ENCODE results near the gene SYT5. TPM values are rescaled to one million over a fixed set of nuclear protein-coding genes. Genes with fewer than 3 reads are reported as not detected.

SYT5 gene
- total and polyA plus RNA-seq, 9 of the 15 experiments (the other 6 are each of a cell fraction or from before 2014, with no cell fraction given) = 1.3 to 20.9 (median 8.8) TPM

- Histone ChIP-seq H4K20me1 (replicated peaks; ENCODE audit: control insufficient read depth, insufficient read depth, low read length) (no peaks in the 10 kb centered on the region), H3K4me3 (peak overlapping the region; percentile 60), H3K4me2 (ENCODE audit: insufficient read depth, low read length) (peak overlapping the region; percentile 88), H3K4me1 (replicated peaks in 1 of 2; ENCODE audit: control insufficient read depth in 2 of 2, insufficient read depth in 2 of 2, low read length in 2 of 2) (peaks cover 27 to 41% of the 10 kb centered on the region in 2 experiments; a peak in 4 of 5 replicates), H3K9me3 (replicated peaks; ENCODE audit: control insufficient read depth, insufficient read depth, low read depth, low read length) (no peaks in the 10 kb centered on the region), H2AFZ (ENCODE audit: low read depth, low read length) (peak overlapping the region; percentile 95), H3K79me2 (ENCODE audit: control insufficient read depth, insufficient read depth, low read length) (no peaks in the 10 kb centered on the region; the same call in 2 of the 3 replicates), H3K9ac (ENCODE audit: insufficient read depth in 1 of 2, low read depth in 2 of 2, low read length in 2 of 2) (peak overlapping the region; percentile 72 to 94), H3K36me3 (ENCODE audit: control insufficient read depth, insufficient read depth, low read length) (no peaks in the 10 kb centered on the region), H3K27ac (ENCODE audit: extremely low read depth, low read depth, low read length) (peak overlapping the region; percentile 75), H3K27me3 (ENCODE audit: control insufficient read depth in 2 of 2, insufficient read depth in 2 of 2, low read length in 2 of 2) (no peaks in the 10 kb centered on the region), H3K9me1 (ENCODE audit: control insufficient read depth, insufficient read depth, low read length) (no peaks in the 10 kb centered on the region)
- ATAC-seq (peak; percentile 84), FAIRE-seq (peak; percentile 97), DNase-seq (ENCODE audit: extremely low read depth in 1 of 4, low spot score in 3 of 4) (peak; percentile 90 to 94 (median 92))
- ChIA-PET POLR2A (interaction anchor here (0.5 to 2.7 kb wide), 8 partner anchors 13 to 279 kb away, joined by 3 to 19 read pairs (median 4); partner anchors contain the start of gene UBE2S), CTCF (ENCODE audit: low intra/inter-chr PET ratio) (no interaction called here)
- BruUV-seq (replicated peaks) = no TSS peak
- in situ Hi-C loops (cut with MboI) (loop anchor here (25.0 kb wide), 1 partner anchor 963 kb away; the partner anchor contains the start of gene ZNF444), intact Hi-C loops (cut with micrococcal nuclease) (no loop called here)
- 2% methylated on average over 23 of the region's 37 CpGs for WGBS (ENCODE audit: insufficient coverage, low coverage, missing lambda C conversion rate)
- TF ChIP-seq TCF7L2 (IDR thresholded peaks at IDR 0.05; ENCODE audit: low read depth, low read length) (no peak), ZBTB17 (CRISPR knock-in tag; IDR thresholded peaks at IDR 0.05) (0 out of 2 replicates have a peak, but pooled peaks have one; percentile 8), SMARCE1 (IDR thresholded peaks at IDR 0.05) (peak; percentile 28; the same call in 1 of the 2 replicates), ZNF592 (IDR thresholded peaks at IDR 0.05) (no peak), CHD7 (IDR thresholded peaks at IDR 0.05; ENCODE audit: low read depth, low read length) (no peak)
These were observed 6.2 kb downstream of the SYT5 start for GRCh38 chr19:55173714-55174409.
